HG02623 (cell line): ENCODE results near the gene CLPX.
"Not testable (repeated sequence)": the region's sequence is repeated elsewhere in the genome, so short reads cannot be mapped to it uniquely, and the experiment has no call there.

Experiments
- ATAC-seq: cut with Tn5 transposase; IDR thresholded peaks from one replicate; pipeline ENCODE4 v1.9.1; 2021; ENCODE audit warnings: moderate library complexity; ENCODE audit not compliant: unreplicated experiment

The CLPX gene

GRCh38 chr15:65105038-65105437, 80.1 kb downstream of the CLPX start:
- no peak for ATAC-seq

GRCh38 chr15:65102912-65103311, 82.2 kb downstream of the CLPX start:
- ATAC-seq, result no peak

- ATAC-seq, result no peak
Observed at GRCh38 chr15:65101891-65102708, 83.0 kb downstream of the CLPX start.

- no peak for ATAC-seq
Observed at GRCh38 chr15:65101411-65101890, 83.7 kb downstream of the CLPX start.

GRCh38 chr15:65100442-65100841, 84.7 kb downstream of the CLPX start:
- no peak for ATAC-seq

GRCh38 chr15:65099801-65100200, 85.3 kb downstream of the CLPX start:
- ATAC-seq, result not testable (repeated sequence)

GRCh38 chr15:65099336-65099735, 85.8 kb downstream of the CLPX start:
- no peak for ATAC-seq
